Middle frontal gyrus (tissue), 1 donor: ENCODE measurements around the gene HEPHL1.

ENCODE experiments used
- DNase-seq: peaks from one replicate; pipeline ENCODE4 v3.0.0-alpha.2; 2015; ENCODE audit warnings: low spot score; ENCODE audit errors: extremely low spot score

The HEPHL1 gene

GRCh38 chr11:94024547-94024946 is 3.4 kb downstream of the HEPHL1 start:
- DNase-seq = no peak

- DNase-seq = no peak
These were observed 4.7 kb downstream of the HEPHL1 start for GRCh38 chr11:94025690-94026394.

GRCh38 chr11:94027210-94027609 is 6.1 kb downstream of the HEPHL1 start:
- DNase-seq = no peak

GRCh38 chr11:94028436-94028835 is 7.3 kb downstream of the HEPHL1 start:
- no peak for DNase-seq

DNA sequence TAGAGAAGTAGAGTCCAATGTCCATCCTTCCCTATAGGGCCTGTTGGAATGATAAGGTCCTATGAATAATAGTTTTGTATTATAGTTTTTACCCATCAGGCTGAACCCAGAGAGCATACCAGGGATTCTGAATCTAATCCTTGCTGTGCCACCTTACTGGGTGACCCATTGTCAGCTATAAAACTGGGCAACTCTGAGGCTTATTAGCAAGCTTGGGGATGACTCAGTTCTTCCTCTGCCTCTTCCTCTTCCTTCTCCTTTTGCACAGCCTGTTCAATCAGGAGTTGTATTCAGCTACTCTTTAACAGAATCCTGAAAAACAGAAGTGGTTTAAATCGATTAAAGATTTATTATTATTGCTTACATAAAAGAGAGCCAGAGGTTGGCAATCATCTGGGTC is 8.9 kb downstream of the HEPHL1 start:
- DNase-seq = no peak

DNA sequence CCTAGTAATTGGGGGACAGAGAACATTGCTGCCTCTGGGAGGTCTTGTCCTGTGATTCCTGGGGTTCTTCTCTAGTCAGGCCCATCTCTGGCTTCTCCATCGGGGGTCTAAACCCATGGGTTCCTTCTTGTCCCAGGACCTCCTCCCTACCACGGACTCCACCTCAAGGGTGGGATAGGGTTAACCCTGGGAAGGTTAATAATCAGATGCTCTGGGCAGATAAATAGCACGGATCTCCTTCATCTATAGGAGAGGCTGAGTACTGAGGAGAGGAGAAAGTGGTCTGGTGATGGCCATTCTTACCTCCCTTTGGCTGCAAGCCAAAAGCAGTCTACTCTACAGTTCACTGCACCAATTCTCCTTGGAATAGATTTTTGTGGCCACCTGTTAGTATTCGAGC is 10.5 kb downstream of the HEPHL1 start:
- no peak for DNase-seq

- no peak for DNase-seq
These were observed 10.9 kb downstream of the HEPHL1 start for GRCh38 chr11:94032066-94032465.

DNA sequence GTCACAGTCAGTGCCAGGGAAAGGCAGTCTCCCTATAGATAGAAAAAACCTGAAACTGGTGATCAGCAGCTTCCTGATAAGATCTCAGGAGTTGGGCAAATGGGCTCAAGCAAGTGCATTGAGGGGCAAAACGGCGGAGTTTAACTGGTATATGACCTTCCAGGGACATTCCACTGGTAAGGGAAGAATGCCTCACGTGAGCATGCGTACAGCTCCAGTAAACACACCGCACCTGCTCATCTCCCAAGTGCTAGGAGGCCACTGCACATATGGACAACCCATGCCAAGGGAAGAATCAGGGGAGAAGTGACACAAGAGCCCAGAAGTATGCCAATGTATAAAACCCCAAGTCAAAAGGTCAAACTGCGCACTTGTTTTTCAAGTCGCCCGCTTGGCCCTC is 11.6 kb downstream of the HEPHL1 start:
- DNase-seq = no peak

DNA sequence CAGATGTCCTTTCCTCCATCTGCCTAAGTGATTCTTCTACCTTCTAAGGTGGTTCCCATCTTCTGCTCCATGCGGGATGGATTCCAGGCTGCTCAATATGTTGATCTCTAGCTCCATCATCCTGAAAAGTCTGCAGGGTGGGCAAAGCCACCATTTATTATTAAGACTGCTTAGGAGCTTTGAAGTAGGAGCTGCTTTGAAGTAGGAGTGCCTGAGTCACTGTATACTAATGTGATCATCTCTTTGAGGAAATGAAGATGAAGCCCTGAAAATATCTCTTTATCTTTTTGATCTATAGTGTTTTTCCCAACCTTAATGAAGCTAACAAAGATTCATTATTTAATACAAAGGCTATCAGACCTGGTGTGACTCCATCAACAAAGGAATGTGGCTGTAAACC is 13.1 kb downstream of the HEPHL1 start:
- DNase-seq = no peak

- DNase-seq = no peak
These were observed 14.9 kb downstream of the HEPHL1 start for GRCh38 chr11:94036096-94036495.

DNA sequence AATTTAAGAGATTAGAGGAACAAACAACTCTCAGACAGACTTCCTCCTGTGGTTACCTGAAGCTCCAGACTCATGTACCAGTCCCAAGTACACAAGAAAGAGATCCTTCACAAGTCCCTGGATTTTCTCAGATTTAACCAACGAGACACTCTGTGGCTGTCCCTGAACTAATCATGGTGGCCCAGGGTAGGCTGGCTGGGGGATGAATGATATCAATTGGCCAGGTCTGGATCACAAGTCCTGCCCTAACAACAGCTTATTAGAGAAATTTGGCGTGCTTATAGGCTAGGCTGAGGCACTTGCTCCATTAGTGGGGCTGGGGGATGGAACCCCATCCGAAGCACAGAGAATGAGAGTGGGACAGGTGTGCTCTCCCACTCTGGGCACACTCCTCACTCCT is 22.1 kb downstream of the HEPHL1 start:
- no peak for DNase-seq

- DNase-seq = no peak
These were observed 25.6 kb downstream of the HEPHL1 start for GRCh38 chr11:94046796-94047195.

GRCh38 chr11:94048032-94048709 is 27.0 kb downstream of the HEPHL1 start:
- DNase-seq = no peak

DNA sequence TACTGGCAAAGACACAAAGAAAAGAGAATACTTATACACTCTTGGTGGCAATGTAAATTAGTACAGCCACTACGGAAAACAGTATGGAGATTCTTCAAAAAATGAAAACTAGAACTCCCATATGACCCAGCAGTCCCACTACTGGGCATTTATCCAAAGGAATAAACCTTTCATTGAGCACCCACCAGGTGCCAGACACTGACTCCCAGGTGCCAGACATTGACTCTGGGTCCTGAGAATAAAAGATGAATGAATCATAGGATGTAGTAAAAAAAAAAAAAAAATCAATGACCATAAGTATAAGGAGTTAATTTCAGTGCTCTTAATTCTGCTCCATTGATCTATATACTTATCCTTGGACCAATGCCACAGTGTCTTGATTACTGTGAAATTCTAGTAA is 28.2 kb downstream of the HEPHL1 start:
- DNase-seq = no peak

DNA sequence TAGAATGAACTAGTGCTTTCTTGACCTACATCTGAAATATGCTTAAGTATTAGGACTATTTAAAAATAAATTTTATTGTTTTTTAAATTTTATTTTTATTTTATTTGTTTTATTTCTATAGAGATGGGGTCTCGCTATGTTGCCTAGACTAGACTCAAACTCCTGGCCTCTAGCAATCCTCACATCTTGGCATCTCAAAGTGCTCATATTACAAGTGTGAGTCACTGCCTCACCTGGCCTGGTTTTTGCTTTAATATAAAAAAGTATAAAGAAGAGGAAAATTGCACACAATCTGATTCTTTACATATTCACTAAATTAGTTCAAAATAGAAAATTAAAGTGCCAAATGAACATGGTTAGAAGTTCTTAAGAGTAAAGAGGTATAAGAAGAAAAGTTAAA is 37.5 kb downstream of the HEPHL1 start:
- DNase-seq = no peak

- DNase-seq = no peak
These were observed 37.9 kb downstream of the HEPHL1 start for GRCh38 chr11:94059065-94059464.

- DNase-seq = no peak
These were observed 39.2 kb downstream of the HEPHL1 start for GRCh38 chr11:94060401-94060800.

- no peak for DNase-seq
These were observed 41.2 kb downstream of the HEPHL1 start for GRCh38 chr11:94062360-94062759.

DNA sequence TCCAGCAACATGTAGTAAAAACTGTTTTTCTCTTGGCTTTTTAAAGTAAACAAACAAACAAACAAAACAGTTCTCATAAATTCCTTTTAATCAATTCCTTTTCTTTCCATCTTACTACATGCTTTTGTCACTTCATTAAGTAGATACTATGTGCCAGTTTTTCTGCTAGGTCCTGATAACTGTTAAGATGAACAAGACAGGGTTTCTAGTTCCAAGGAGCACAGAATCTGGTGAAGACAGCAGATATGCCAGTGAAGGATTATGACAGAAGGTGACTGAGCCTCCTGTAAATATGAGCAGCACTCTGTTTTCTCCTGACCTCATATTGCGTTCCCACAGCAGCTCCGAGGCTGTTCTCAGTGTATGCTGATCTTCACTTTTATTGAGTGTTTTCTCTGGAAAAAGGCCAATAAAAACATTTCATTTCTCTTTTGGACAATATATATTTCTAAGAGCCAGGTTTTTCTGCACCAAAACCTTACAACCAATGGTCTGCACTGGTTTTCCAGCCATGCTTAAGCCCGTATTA is 45.8 kb downstream of the HEPHL1 start:
- DNase-seq = no peak

GRCh38 chr11:94068764-94069163 is 47.6 kb downstream of the HEPHL1 start:
- no peak for DNase-seq

DNA sequence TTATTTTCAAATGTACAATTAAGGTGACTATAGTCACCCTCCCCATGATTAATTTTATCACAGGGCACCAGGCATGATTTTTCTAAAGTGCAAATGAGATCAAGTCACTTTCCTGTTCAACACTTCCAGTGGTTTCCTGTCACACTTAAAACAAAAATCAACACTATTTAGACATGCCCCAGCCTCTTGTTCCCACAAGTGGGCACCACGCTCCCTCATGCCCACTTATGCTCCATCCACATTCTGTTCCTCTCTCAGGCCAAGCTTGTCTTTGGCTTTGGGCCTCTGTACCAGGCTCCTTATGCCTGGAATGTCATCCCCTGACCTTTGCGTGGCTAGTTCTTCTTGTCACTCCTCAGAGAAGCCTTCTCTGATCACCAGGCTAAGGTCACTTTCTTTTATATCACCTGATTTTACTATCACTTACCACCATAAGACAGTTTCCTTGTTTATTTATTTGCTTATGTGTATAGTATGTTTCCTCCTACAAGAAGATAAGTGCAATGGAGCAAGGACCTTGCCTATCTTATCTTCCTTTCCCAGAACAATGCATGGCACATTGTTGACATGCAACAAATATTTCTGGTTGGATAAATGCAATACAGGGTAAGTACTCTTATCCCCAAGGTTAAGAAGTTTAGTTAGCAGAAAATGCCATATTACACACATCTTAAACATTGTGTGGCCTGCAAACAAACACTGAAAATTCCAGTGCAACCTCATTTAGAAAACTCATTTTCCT is 56.6 kb downstream of the HEPHL1 start:
- no peak for DNase-seq

DNA sequence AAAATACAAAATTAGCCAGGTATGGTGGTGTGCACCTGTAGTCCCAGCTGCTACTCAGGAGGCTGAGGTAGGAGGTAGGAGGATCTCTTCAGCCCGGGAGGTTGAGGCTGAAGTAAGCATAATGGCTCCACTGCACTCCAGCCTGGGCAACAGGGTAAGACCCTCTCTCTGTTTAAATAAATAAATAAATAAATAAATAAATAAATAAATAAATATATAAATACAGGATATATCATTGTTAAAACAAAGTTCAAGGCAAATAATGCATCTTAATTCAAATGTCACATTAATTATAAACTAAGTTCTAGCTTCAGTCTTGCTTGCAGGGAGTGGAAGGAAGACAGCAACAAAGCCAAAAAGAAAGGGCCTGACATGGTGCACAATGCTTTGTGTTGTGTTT is 63.0 kb downstream of the HEPHL1 start:
- no peak for DNase-seq
